ENCODE data around the gene TSPAN14.

TSPAN14 gene

DNA sequence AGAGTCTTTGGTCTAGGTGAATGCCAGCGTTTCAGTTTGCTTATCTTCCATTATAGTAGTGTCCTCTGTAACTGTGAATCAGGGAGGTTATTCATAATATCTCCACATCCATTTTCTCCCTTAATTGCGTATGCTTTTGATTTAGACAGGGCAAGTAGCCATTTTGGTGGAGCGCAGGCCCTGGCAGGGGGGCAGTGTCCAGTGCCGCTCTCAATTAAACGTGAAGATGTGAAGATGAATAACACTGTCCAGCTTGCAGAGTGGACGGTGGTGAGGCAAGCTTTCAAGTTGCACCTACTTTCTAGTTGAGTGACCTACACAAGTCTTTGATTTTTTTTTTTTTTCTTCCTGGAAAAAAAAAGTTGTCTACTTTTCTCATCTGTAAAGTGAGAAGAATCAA is 4.5 kb downstream of the TSPAN14 start:
- DNase-seq (ENCODE audit: low read depth), result no peak
- TF ChIP-seq MYC (IDR thresholded peaks at IDR 0.05; ENCODE audit: low read depth, low read length), result no peak
- TF ChIP-seq, protein P1, sequence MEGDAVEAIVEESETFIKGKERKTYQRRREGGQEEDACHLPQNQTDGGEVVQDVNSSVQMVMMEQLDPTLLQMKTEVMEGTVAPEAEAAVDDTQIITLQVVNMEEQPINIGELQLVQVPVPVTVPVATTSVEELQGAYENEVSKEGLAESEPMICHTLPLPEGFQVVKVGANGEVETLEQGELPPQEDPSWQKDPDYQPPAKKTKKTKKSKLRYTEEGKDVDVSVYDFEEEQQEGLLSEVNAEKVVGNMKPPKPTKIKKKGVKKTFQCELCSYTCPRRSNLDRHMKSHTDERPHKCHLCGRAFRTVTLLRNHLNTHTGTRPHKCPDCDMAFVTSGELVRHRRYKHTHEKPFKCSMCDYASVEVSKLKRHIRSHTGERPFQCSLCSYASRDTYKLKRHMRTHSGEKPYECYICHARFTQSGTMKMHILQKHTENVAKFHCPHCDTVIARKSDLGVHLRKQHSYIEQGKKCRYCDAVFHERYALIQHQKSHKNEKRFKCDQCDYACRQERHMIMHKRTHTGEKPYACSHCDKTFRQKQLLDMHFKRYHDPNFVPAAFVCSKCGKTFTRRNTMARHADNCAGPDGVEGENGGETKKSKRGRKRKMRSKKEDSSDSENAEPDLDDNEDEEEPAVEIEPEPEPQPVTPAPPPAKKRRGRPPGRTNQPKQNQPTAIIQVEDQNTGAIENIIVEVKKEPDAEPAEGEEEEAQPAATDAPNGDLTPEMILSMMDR (IDR thresholded peaks at IDR 0.05; ENCODE audit: low read depth, low read length), result no peak
- no peak overlapping the region for H3K4me3 ChIP-seq (ENCODE audit: low read depth, low read length)

DNA sequence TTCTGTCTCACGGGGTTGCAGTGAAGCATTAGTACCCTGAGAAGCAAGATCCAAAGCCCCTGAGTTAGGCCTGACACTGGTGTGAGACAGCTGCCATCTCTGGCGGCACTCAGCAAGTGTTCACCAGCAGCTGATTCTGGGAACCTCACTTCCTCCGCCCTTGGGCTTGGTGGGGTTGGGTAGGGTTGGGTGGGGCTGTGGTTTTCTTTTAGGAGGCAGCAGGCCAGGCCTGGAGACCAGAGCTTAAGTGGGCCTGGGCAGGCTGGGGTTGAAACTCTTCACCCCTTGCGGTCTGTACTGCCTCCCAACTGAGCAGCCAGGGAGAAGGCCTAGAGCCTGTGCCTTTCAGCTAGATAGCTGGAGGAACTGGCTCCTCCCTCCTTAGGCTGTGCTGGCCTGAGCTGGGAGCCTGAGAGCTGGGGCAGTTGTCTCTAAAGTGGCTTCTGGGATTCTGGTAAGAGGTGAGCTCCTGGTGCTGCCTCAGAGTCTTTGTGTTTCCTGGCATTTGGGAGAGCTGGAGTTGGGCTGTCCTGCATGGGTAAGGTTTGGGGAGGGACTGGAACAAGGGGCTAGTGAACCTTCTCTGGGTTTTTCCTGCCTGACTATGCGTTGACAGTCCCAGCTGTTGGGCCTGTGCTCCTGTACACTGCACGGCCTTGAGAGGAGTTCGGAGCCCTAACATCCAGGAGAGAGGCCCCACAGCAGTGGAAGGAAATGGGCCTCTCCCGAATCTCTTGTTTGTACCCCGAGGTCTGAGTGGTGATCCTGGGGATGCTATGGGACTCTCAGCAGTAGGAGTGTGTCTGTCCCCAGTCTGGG is 5.1 kb downstream of the TSPAN14 start:
- TF ChIP-seq MYC (IDR thresholded peaks at IDR 0.05; ENCODE audit: low read depth, low read length), result peak; percentile 24; the same call in 1 of the 2 replicates
- TF ChIP-seq, protein P2, sequence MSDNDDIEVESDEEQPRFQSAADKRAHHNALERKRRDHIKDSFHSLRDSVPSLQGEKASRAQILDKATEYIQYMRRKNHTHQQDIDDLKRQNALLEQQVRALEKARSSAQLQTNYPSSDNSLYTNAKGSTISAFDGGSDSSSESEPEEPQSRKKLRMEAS (IDR thresholded peaks at IDR 0.05; ENCODE audit: low read depth, low read length), result peak; percentile 55
- TF ChIP-seq, protein P1 (IDR thresholded peaks at IDR 0.05; ENCODE audit: low read depth, low read length), result no peak
- H3K4me3 ChIP-seq (ENCODE audit: low read depth, low read length), result peak overlapping the region; percentile 23
- DNase-seq (ENCODE audit: low read depth), result peak; percentile 96

DNA sequence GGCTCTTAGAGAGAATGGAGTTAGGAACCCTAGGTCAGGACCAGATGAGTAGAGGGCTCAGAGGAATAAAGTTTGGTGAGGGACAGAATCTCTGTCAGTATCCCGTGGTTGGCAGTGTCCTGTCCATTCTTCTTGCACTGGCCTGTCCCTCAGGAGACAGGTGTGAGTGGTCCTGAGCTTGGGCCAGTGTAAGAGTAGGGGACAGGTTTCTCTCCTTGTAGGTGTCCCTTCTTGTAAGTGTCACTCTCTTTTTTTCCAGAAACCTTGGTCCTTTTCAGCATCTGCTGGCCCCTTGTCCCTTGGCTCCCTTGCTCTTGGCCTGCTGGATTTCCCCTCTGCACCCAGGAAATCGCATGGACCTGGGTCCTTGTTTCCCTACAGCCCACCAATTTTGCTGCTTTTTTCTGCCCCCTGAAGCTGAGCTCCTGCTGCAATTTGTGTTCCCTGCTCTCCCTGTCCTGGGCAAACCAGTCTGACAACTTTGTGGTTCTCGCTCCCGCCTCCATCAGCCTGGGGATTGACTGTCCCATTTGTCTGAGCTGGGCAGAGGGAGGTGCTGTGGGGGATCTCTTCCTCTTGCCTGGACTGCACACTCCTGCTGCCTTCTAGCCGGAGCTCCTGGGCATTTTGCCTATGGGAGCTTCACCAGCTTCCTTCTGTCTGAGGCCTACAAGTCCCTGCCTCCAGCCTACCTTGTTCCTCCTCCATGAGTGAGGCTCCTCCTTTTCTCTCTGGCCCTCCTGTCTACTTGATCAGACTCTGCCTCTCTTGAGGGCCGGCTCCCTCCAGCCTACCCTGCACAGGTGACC is 6.5 kb downstream of the TSPAN14 start:
- TF ChIP-seq POLR2A (IDR thresholded peaks at IDR 0.05; ENCODE audit: extremely low read depth, insufficient read length) (no peak), MYC (IDR thresholded peaks at IDR 0.05; ENCODE audit: low read depth, low read length) (no peak)
- TF ChIP-seq, protein P1 (IDR thresholded peaks at IDR 0.05; ENCODE audit: low read depth, low read length), result no peak
- TF ChIP-seq, protein P2 (IDR thresholded peaks at IDR 0.05; ENCODE audit: low read depth, low read length), result no peak
- H3K4me3 ChIP-seq (ENCODE audit: low read depth, low read length), result no peak overlapping the region
- DNase-seq (ENCODE audit: low read depth), result peak; percentile 56

DNA sequence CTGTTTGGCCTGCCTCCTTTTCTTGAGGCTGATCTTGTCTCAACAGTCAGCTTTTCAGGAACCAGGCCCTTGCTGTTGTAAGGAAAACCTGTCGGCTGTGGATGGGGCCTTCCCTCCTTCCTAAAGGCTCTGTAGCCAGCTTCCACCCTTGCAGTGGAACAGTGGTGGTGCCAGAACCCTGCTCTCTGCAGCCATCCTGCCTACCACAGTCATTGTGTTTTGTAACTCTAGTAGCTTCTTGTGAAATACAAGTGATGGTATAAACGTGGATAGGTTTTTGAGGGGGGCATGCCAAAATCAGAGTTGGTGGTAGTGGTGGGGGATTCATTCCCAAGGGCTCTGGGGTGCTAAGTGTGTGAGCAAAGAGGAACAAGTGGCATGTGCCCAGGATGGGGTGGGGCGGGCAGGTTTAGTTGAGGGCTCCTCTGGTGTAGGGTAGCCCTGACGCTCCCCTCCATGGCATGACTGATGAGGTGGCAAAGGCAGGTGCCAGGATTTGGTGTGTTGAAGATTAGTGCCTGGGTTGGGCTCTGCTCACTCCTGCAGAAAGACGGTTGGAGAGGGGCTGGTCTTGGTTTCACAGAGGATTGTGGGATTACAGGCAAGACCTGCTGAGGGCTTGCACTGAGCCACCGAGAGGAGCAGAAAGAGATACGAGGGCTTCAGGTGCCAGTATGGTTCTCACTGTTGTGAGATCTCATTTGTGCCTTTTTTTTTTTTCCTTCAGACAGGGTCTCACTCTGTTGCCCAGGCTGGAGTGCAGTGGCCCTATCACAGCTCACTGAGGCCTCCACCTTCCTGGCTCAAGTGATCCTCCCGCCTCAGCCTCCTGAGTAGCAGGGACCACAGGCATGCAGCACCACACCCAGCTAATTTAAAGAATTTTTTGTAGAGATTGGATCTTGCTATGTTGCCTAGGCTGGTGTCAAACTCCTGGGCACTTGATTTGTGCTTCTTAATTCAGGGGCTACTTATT is 7.4 kb downstream of the TSPAN14 start:
- no peak overlapping the region for H3K4me3 ChIP-seq (ENCODE audit: low read depth, low read length)
- TF ChIP-seq POLR2A (IDR thresholded peaks at IDR 0.05; ENCODE audit: extremely low read depth, insufficient read length) (no peak), MYC (IDR thresholded peaks at IDR 0.05; ENCODE audit: low read depth, low read length) (no peak)
- TF ChIP-seq, protein P1 (IDR thresholded peaks at IDR 0.05; ENCODE audit: low read depth, low read length), result no peak
- TF ChIP-seq, protein P2 (IDR thresholded peaks at IDR 0.05; ENCODE audit: low read depth, low read length), result no peak
- DNase-seq (ENCODE audit: low read depth), result peak; percentile 66

DNA sequence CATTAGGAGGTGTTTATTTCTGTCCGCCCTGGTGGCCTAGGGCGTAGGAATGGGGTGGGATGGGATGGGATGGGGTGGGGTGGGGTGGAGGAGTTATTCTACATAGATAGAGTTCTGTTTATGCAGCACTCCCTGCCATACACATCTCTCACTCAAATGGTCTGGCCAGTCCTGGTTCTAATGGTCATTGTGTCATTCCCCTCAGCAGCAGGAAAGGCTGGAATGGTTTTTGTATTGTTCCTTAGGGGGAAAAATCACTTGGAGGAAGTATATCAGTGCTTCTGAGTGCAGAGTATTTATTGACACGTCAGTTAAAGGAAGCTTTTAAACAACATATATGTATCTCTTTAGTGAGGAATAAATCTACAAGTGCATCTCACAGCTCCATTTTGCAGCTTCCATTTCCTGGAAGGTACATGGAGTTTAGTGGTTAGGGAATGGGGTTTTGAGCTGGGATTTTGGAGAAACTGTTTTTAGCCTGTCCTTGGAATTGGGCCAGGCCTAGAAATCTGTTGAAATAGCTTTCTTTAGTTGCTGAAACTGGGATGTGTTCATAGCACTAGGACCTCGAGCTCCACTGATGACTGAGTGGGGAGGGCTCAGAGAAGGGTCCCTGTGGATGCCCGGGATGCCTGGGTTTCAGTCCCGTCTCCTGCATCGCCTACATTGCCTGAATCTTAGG is 8.3 kb downstream of the TSPAN14 start:
- no peak overlapping the region for H3K4me3 ChIP-seq (ENCODE audit: low read depth, low read length)
- DNase-seq (ENCODE audit: low read depth), result no peak
- TF ChIP-seq POLR2A (IDR thresholded peaks at IDR 0.05; ENCODE audit: extremely low read depth, insufficient read length) (no peak), MYC (IDR thresholded peaks at IDR 0.05; ENCODE audit: low read depth, low read length) (no peak)
- TF ChIP-seq, protein P2 (IDR thresholded peaks at IDR 0.05; ENCODE audit: low read depth, low read length), result no peak
- TF ChIP-seq, protein P1 (IDR thresholded peaks at IDR 0.05; ENCODE audit: low read depth, low read length), result no peak

Measured in NB4 (cell line).